ENCODE results near the gene AKAP6. TPM values are rescaled to one million over a fixed set of nuclear protein-coding genes. Genes with fewer than 3 reads are reported as not detected.

The AKAP6 gene
- total and polyA plus RNA-seq, 2 of the 8 experiments (the other 6 are each of a cell fraction or from before 2014, with no cell fraction given), result 0.09 to 0.89 TPM

DNA sequence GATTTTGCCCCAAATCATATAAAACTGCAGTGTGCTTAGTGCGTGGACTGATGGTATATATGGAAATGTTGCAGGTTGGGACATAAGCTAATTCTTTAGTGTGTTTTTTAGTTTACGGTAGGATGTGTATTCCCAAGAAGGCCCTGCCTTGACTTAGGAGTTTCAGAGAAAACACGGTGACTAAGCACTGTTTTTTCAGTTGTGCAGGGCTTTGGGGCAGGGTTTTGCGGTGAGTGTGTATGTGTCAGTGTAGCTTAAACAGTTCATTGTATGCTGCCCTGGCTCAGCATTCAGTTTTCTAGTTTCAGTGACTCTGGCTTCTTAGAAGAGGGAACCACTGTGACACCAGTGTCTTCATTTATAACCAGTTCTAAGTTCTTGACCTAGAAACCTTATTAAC, 101.2 kb downstream of the AKAP6 start (continued):
- TF ChIP-seq SP4 (IDR thresholded peaks at IDR 0.05; ENCODE audit: low read length) (no peak), EP300 (IDR thresholded peaks at IDR 0.05; ENCODE audit: borderline replicate concordance in 1 of 2, low read depth in 2 of 2, low read length in 2 of 2) (no peak)
